Measurements from ENCODE around the gene TMEFF1. TPM values are rescaled to one million over a fixed set of nuclear protein-coding genes. Genes with fewer than 3 reads are reported as not detected.
A peak's percentile ranks its signal among the peaks of the same experiment; 100 is the strongest.

TMEFF1 gene
- total RNA-seq, 2 donors from 2014 or later, result not detected

DNA sequence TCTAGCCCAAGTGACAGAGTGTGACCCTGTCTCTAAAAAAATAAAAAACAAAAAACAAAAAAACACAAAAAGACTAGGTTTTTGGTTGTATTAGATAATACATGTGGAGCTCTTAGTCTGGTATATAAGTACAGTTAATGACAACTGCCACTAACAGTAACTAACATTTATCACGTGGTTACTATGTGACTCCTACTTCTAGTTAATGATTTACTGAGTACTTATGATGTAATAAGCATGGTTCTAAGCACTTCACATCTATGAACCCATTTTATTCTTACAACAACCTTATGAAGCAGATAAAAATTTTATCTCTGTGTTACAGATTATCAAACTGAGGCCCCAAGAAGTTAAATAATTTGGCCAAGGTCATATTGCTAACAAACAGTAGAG is 6.1 kb upstream of the TMEFF1 start:
- intact Hi-C loops (cut with DNase I), result no loop called here
- Histone ChIP-seq H3K4me3 (no peak overlapping the region), H3K27me3 (no peaks in the 10 kb centered on the region), H3K36me3 (replicated peaks in 1 of 2; ENCODE audit: insufficient read depth in 1 of 2, low read depth in 2 of 2) (no peaks in the 10 kb centered on the region), H3K4me1 (peaks cover 11% of the 10 kb centered on the region), H3K9me3 (no peaks in the 10 kb centered on the region), H3K27ac (no peak overlapping the region)
- ATAC-seq, result no peak
- DNase-seq, result no peak
- TF ChIP-seq, protein P1, sequence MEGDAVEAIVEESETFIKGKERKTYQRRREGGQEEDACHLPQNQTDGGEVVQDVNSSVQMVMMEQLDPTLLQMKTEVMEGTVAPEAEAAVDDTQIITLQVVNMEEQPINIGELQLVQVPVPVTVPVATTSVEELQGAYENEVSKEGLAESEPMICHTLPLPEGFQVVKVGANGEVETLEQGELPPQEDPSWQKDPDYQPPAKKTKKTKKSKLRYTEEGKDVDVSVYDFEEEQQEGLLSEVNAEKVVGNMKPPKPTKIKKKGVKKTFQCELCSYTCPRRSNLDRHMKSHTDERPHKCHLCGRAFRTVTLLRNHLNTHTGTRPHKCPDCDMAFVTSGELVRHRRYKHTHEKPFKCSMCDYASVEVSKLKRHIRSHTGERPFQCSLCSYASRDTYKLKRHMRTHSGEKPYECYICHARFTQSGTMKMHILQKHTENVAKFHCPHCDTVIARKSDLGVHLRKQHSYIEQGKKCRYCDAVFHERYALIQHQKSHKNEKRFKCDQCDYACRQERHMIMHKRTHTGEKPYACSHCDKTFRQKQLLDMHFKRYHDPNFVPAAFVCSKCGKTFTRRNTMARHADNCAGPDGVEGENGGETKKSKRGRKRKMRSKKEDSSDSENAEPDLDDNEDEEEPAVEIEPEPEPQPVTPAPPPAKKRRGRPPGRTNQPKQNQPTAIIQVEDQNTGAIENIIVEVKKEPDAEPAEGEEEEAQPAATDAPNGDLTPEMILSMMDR (IDR thresholded peaks at IDR 0.05), result no peak
- TF ChIP-seq POLR2A (IDR thresholded peaks at IDR 0.05), result no peak
- 26 to 46% methylated on average over 1 of the region's 1 CpG for WGBS, 2 donors

DNA sequence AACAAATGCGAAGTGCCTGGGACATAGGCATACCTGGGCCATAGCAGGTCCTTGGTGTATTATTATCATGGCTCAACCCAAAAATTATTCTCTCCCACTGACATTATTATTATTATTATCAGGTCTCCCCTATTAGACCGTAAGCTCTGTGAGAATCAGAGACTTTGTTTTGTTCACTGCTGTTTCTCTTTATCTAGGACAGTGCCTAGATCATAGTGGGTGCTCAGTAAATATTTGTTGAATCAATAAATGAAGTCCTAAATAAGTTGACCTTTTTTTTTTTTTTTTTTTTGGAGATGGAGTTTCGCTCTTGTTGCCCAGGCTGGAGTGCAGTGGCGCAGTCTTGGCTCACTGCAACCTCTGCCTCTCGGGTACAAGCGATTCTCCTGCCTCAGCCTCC is 4.9 kb upstream of the TMEFF1 start:
- Histone ChIP-seq H3K27me3 (no peaks in the 10 kb centered on the region), H3K9me3 (no peaks in the 10 kb centered on the region), H3K36me3 (replicated peaks in 1 of 2; ENCODE audit: insufficient read depth in 1 of 2, low read depth in 2 of 2) (no peaks in the 10 kb centered on the region), H3K4me1 (peaks cover 13% of the 10 kb centered on the region), H3K27ac (no peak overlapping the region), H3K4me3 (no peak overlapping the region)
- 96% methylated on average over 6 of the region's 6 CpGs for WGBS, 2 donors
- ATAC-seq (no peak), DNase-seq (no peak)
- intact Hi-C loops (cut with DNase I), result no loop called here
- TF ChIP-seq POLR2A (IDR thresholded peaks at IDR 0.05), result no peak
- TF ChIP-seq, protein P1 (IDR thresholded peaks at IDR 0.05), result no peak

DNA sequence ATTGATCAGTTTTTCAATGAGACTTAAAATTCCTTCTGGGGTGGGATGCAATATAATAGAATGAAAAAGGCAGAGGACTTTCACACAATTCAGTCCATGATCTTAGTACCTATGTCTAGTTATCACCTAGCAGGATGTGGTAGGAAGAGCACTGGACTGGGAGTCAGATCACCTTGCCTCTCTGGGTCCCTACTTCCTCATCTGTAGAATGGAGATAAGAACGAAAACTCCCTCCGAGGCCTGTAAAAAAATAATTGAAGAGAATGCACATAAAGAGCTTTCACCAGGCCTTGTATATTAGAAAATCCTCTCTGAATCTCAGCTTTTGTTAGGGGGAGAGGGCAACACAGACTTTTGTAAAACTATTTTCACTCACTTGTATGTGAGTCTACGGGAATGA is 681 bp upstream of the TMEFF1 start:
- intact Hi-C loops (cut with DNase I), result no loop called here
- H3K36me3 ChIP-seq (replicated peaks in 1 of 2; ENCODE audit: insufficient read depth in 1 of 2, low read depth in 2 of 2), result no peaks in the 10 kb centered on the region
- TF ChIP-seq, protein P1 (IDR thresholded peaks at IDR 0.05), result no peak
- TF ChIP-seq POLR2A (IDR thresholded peaks at IDR 0.05), result no peak
- peaks cover 0 to 4% of the 10 kb centered on the region in 2 donors for H3K27me3 ChIP-seq
- WGBS, 2 donors, result 69 to 100% methylated on average over 3 of the region's 3 CpGs
- no peak overlapping the region for H3K4me3 ChIP-seq
- no peak for ATAC-seq
- peaks cover 10% of the 10 kb centered on the region for H3K4me1 ChIP-seq
- no peak for DNase-seq
- no peaks in the 10 kb centered on the region for H3K9me3 ChIP-seq
- no peak overlapping the region for H3K27ac ChIP-seq

DNA sequence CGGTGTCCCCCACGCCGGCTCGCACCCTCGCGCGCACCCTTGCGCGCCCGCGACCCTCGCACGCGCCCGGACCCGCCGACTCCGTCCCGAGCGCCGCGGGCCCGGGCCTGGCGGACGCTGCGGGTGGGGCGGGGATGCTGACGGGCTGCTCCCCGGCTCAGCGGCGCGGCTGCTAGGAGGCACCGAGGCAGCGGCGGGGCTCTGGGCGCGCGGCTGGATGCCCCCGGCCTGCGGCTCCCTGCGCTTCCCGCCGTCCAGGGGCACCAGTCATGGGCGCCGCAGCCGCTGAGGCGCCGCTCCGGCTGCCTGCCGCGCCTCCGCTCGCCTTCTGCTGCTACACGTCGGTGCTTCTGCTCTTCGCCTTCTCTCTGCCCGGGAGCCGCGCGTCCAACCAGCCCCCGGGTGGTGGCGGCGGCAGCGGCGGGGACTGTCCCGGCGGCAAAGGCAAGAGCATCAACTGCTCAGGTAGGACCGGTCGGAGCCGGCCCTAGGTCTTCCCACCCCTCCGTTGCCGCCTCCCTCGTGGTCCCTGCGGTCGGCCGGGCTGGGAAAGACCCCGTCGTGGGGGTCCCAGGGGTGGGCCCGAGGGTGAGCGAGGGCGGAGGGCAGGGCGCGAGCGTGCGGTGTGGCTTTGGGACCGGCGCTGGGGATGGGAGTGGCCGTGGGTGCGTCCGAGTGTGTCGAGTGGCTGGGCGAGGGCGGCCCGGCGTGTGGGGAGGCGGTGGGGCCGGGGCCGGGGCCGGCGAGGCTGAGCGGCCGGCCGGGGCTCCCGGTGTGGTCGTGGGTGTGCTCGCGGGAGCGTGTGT is 530 bp downstream of the TMEFF1 start:
- Histone ChIP-seq H3K4me3 (peak overlapping the region in 1 of 2 donors; percentile 43), H3K27me3 (peaks cover 0 to 4% of the 10 kb centered on the region in 2 donors), H3K9me3 (no peaks in the 10 kb centered on the region), H3K36me3 (replicated peaks in 1 of 2; ENCODE audit: insufficient read depth in 1 of 2, low read depth in 2 of 2) (no peaks in the 10 kb centered on the region), H3K4me1 (peaks cover 10% of the 10 kb centered on the region), H3K27ac (no peak overlapping the region)
- TF ChIP-seq, protein P1 (IDR thresholded peaks at IDR 0.05), result no peak
- TF ChIP-seq POLR2A (IDR thresholded peaks at IDR 0.05), result peak in 1 of 3 donors; percentile 11
- 0 to 1% methylated on average over 25 to 75 of the region's 108 CpGs for whole genome bisulfite sequencing, 2 donors
- ATAC-seq (peak; percentile 72), DNase-seq (peak; percentile 7 to 26 (median 22))
- intact Hi-C loops (cut with DNase I), result no loop called here

All from body of pancreas (tissue), 4 donors.